GM19023 (cell line): Measurements from ENCODE around the gene PRKAR1B.

ENCODE experiments used
- ATAC-seq: cut with Tn5 transposase; IDR thresholded peaks from one replicate; pipeline ENCODE4 v1.9.1; 2021; ENCODE audit warnings: mild to moderate bottlenecking, moderate library complexity; ENCODE audit not compliant: unreplicated experiment

PRKAR1B gene

GRCh38 chr7:607938-608337 is 119.1 kb downstream of the PRKAR1B start:
- no peak for ATAC-seq

GRCh38 chr7:605661-606450 is 121.2 kb downstream of the PRKAR1B start:
- no peak for ATAC-seq

GRCh38 chr7:604884-605531 is 122.1 kb downstream of the PRKAR1B start:
- ATAC-seq, result no peak

- peak; percentile 59 for ATAC-seq
Measured at GRCh38 chr7:604001-604883, 122.8 kb downstream of the PRKAR1B start.

- ATAC-seq, result no peak
Measured at GRCh38 chr7:603152-603951, 123.7 kb downstream of the PRKAR1B start.

- ATAC-seq, result no peak
Measured at GRCh38 chr7:602341-603141, 124.5 kb downstream of the PRKAR1B start.

- peak; percentile 52 for ATAC-seq
Measured at GRCh38 chr7:601595-602340, 125.3 kb downstream of the PRKAR1B start.

GRCh38 chr7:601036-601594 is 126.0 kb downstream of the PRKAR1B start:
- no peak for ATAC-seq

GRCh38 chr7:600149-601035 is 126.7 kb downstream of the PRKAR1B start:
- no peak for ATAC-seq

- ATAC-seq, result no peak
Measured at GRCh38 chr7:598899-599298, 128.2 kb downstream of the PRKAR1B start.

GRCh38 chr7:597348-598178 is 129.5 kb downstream of the PRKAR1B start:
- no peak for ATAC-seq

- no peak for ATAC-seq
Measured at GRCh38 chr7:596819-597182, 130.3 kb downstream of the PRKAR1B start.

- ATAC-seq, result no peak
Measured at GRCh38 chr7:596071-596818, 130.8 kb downstream of the PRKAR1B start.

GRCh38 chr7:595621-596010 is 131.5 kb downstream of the PRKAR1B start:
- no peak for ATAC-seq

- no peak for ATAC-seq
Measured at GRCh38 chr7:594920-595620, 132.0 kb downstream of the PRKAR1B start.
